ENCODE results near the gene OLFM1.

DNA sequence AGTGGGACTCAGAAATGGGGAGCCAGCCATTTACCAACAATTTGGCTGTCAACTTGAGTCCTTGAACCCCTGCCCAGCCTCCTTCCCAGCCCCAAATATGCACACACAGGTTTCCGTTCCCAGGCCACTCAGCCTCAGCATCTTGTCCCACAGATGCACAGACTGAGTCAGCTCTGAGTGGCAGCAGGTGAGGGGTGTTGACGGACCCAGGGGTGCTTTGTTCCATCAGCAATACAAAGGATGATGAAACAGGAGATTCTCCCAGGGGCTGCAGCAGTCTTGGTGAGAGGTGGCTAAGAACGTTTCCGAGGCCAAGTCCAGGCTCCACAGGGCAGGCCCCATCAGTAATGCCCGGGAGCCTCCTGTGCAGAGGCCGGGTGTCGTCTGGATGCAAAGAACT, 4.9 kb upstream of the OLFM1 start:
- TF ChIP-seq, protein P1, sequence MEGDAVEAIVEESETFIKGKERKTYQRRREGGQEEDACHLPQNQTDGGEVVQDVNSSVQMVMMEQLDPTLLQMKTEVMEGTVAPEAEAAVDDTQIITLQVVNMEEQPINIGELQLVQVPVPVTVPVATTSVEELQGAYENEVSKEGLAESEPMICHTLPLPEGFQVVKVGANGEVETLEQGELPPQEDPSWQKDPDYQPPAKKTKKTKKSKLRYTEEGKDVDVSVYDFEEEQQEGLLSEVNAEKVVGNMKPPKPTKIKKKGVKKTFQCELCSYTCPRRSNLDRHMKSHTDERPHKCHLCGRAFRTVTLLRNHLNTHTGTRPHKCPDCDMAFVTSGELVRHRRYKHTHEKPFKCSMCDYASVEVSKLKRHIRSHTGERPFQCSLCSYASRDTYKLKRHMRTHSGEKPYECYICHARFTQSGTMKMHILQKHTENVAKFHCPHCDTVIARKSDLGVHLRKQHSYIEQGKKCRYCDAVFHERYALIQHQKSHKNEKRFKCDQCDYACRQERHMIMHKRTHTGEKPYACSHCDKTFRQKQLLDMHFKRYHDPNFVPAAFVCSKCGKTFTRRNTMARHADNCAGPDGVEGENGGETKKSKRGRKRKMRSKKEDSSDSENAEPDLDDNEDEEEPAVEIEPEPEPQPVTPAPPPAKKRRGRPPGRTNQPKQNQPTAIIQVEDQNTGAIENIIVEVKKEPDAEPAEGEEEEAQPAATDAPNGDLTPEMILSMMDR (IDR thresholded peaks at IDR 0.05): no peak
- no peak for TF ChIP-seq POLR2AphosphoS5 (IDR thresholded peaks at IDR 0.05)
- no peak for TF ChIP-seq POLR2A (IDR thresholded peaks at IDR 0.05)
- no peak for TF ChIP-seq EP300 (IDR thresholded peaks at IDR 0.05)
